GM12878 (cell line): Measurements from ENCODE around the gene OSBPL3. TPM values are rescaled to one million over a fixed set of nuclear protein-coding genes. Genes with fewer than 3 reads are reported as not detected.

Experiments used
- ATAC-seq: fragments of 200-7000 bp; cut with Tn5 transposase; 3 replicates; pipeline ENCODE4 v1.9.1; 2020; ENCODE audit warnings: mild to moderate bottlenecking, moderate library complexity
- BruUV-seq: library from RNA; stranded (reverse); fragments of 400-500 nt; replicated peaks from 2 replicates; lab custom pipeline; 2021; lab: Mats Ljungman, UMichigan
- CTCF ChIA-PET: fragments of 300-600 bp; sonication (Branson Sonifier 250); formaldehyde crosslinking; extraction: SDS; loops from one replicate; lab custom pipeline; 2021; ENCODE audit warnings: inconsistent platforms; lab: Yijun Ruan, JAX
- POLR2A ChIA-PET: fragments of 350-600 bp; formaldehyde crosslinking; extraction: SDS; loops from one replicate; lab custom pipeline; 2021; ENCODE audit warnings: inconsistent platforms; lab: Charles Lee
- RAD21 ChIA-PET: fragments of 300-600 bp; sonication (Branson Sonifier 250); formaldehyde crosslinking; loops from one replicate; lab custom pipeline; 2023; ENCODE audit warnings: antibody characterized with exemption; ENCODE audit not compliant: unreplicated experiment; lab: Charles Lee
- SMC1A ChIA-PET: fragments of 300-600 bp; sonication (Branson Sonifier 250); formaldehyde crosslinking; loops from one replicate; lab custom pipeline; 2023; ENCODE audit not compliant: unreplicated experiment, uncharacterized antibody; lab: Charles Lee
- DNase-seq: peaks from one replicate; pipeline ENCODE4 v3.0.0-alpha.2; 2011; ENCODE audit warnings: low read depth, low spot score
- FAIRE-seq: peaks from 3 replicates; lab custom pipeline; 2011; peaks lifted over from hg19 to GRCh38; lab: Jason Lieb, UNC
- H2AFZ ChIP-seq: 2 replicates; pipeline ENCODE4 v1.6.0; 2011; ENCODE audit warnings: low read depth, low read length, control low read depth; ENCODE audit not compliant: control insufficient read depth
- H3K27ac ChIP-seq: 2 replicates; pipeline ENCODE4 v1.5.1; 2011; ENCODE audit warnings: control low read depth; ENCODE audit not compliant: control insufficient read depth, insufficient read depth
- H3K27me3 ChIP-seq, 2 experiments: replicated peaks in 1 of 2; 2 replicates each; pipeline versions ENCODE4 v1.6.0 to v1.6.1; 2011; ENCODE audit warnings: low read length in 1 of 2; ENCODE audit not compliant: control insufficient read depth in 2 of 2, insufficient read depth in 2 of 2
- H3K36me3 ChIP-seq, 2 experiments: 2 replicates each; pipeline ENCODE4 v1.5.1; 2011; ENCODE audit warnings: low read length in 1 of 2; ENCODE audit not compliant: control insufficient read depth in 2 of 2, insufficient read depth in 2 of 2
- H3K4me1 ChIP-seq: 2 replicates; pipeline ENCODE4 v1.6.1; 2011; ENCODE audit warnings: mild to moderate bottlenecking, low read length, moderate library complexity, mixed read lengths; ENCODE audit not compliant: control insufficient read depth, insufficient read depth
- H3K4me2 ChIP-seq: 2 replicates; pipeline ENCODE4 v1.6.0; 2011; ENCODE audit warnings: control low read depth; ENCODE audit not compliant: control insufficient read depth, insufficient read depth
- H3K4me3 ChIP-seq: fragments of 200-600 bp; sonication (generic); 2 replicates; pipeline ENCODE4 v1.5.1; 2016
- H3K79me2 ChIP-seq: 2 replicates; pipeline ENCODE4 v1.6.0; 2011; ENCODE audit warnings: low read length; ENCODE audit not compliant: control insufficient read depth, insufficient read depth
- H3K9ac ChIP-seq: 2 replicates; pipeline ENCODE4 v1.8.0; 2011; ENCODE audit warnings: low read length, control low read depth, mixed read lengths; ENCODE audit not compliant: control insufficient read depth, insufficient read depth
- H3K9me3 ChIP-seq: replicated peaks from 3 replicates; pipeline ENCODE4 v1.5.1; 2011; ENCODE audit warnings: mild to moderate bottlenecking, low read length; ENCODE audit not compliant: control insufficient read depth, insufficient read depth
- H4K20me1 ChIP-seq: 2 replicates; pipeline ENCODE4 v1.6.0; 2011; ENCODE audit not compliant: control insufficient read depth, insufficient read depth
- NR2C2 ChIP-seq: IDR thresholded peaks from 2 replicates; pipeline ENCODE4 v1.6.1; 2011; ENCODE audit warnings: borderline replicate concordance, low read depth; ENCODE audit not compliant: control insufficient read depth, insufficient read length
- PML ChIP-seq: IDR thresholded peaks from 2 replicates; pipeline ENCODE4 v1.6.1; 2012; ENCODE audit warnings: low read length, inconsistent platforms
- REST ChIP-seq: IDR thresholded peaks from 2 replicates; pipeline ENCODE4 v1.6.1; 2012; ENCODE audit warnings: mild to moderate bottlenecking, low read depth, low read length
- RUNX3 ChIP-seq: IDR thresholded peaks from 2 replicates; pipeline ENCODE4 v1.6.1; 2012; ENCODE audit warnings: low read length, inconsistent platforms
- ZNF217 ChIP-seq: fragments of 450-650 bp; IDR thresholded peaks from 2 replicates; pipeline ENCODE4 v1.6.1; 2017; ENCODE audit warnings: antibody characterized with exemption, mild to moderate bottlenecking
- WGBS: methylation state at CpG from one replicate; pipeline ENCODE4 v1.1.6; 2016; ENCODE audit warnings: low lambda C conversion rate; ENCODE audit not compliant: insufficient replicate concordance, insufficient coverage; ENCODE audit errors: missing lambda C conversion rate; 5-methylcytosine and 5-hydroxymethylcytosine counted together
- in situ Hi-C: fragments of 300-500 bp; cut with MboI; formaldehyde crosslinking; loops from 9 replicates; pipeline ENCODE4 v1.14.3; 2018; ENCODE audit warnings: mixed read lengths
- intact Hi-C: fragments of 100-400 bp; cut with micrococcal nuclease; formaldehyde crosslinking; loops from one replicate; pipeline ENCODE4 v1.14.2; 2022; ENCODE audit not compliant: unreplicated experiment
- polyA plus RNA-seq, 11 experiments: library from polyadenylated mRNA; depleted of rRNA in 4 of 11; unstranded in 6 of 11; stranded (reverse) in 5 of 11; fragments of >200 nt; fragmentation: Nextera tagmentation in 4 of 11; fragmentation: Illumina TruSeq in 1 of 11; extraction: Ambion mirVana in 4 of 11; extraction: Trizol in 1 of 11; gene quantifications; 1 replicate in 1 of 11; 2 replicates in 10 of 11; pipeline versions ENCODE4 v1.2.1 to v1.2.3, GENCODE V29; 2011 to 2016; ENCODE audit warnings: inconsistent platforms in 2 of 11, missing spikeins in 2 of 11, low read depth in 1 of 11
- total RNA-seq, 4 experiments: library from RNA; depleted of rRNA in 3 of 4; stranded (reverse); fragments of >200 nt in 3 of 4; fragmentation: Illumina TruSeq in 1 of 4; extraction: Trizol in 1 of 4; gene quantifications; 2 replicates each; pipeline versions ENCODE4 v1.2.1 to v1.2.3, GENCODE V29; 2013 to 2021

The OSBPL3 gene
- total and polyA plus RNA-seq, 10 of the 15 experiments (the other 5 are each of a cell fraction or from before 2014, with no cell fraction given), result 6.1 to 46.6 (median 27.0) TPM

GRCh38 chr7:24829787-24830186 is 150.2 kb downstream of the OSBPL3 start (continued):
- TF ChIP-seq REST (no peak), NR2C2 (no peak)
- TF ChIP-seq, all 136 proteins: peak for 0

DNA sequence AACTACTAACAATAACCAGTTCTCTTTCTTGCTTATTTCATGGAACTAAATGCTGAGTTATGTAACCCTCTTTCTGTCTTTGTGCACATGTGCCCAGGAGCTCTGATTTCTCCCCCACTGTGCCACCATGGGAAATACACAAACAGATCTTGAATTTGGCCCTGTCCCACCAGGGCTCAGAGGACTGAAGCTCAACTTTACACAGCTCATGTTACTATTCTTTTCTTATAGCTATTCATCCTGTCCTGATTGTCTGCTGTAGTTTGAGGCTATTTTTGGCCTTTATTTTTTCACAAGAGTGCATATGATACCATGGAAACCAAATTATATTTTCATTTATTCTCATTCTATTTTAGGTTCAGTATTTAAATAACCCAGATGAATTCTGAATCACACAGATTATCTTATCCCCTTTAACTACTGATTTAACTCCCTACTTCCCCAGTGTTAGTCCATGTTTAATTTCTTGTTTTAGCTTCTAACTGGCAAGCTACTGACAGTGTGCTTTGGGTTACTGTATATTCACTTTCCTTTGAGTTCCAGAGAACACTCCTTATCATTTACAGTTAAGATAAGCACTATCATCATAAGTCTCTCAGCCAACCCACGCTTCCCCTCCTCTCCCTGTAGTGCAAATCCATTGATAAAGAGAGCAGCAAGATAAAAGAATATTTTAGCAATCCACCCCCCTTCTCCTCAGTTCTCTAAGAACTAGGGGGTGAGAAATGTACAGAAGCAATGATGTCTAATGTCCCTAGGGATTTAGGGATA is 150.9 kb downstream of the OSBPL3 start:
- H3K27ac ChIP-seq, result no peak overlapping the region
- peaks cover 0 to 13% of the 10 kb centered on the region in 2 experiments; a peak in 3 of 4 replicates for H3K36me3 ChIP-seq
- WGBS, result 100% methylated on average over 1 of the region's 1 CpG
- H3K9ac ChIP-seq, result no peak overlapping the region
- intact Hi-C loops, result no loop called here
- TF ChIP-seq RUNX3 (no peak), PML (no peak), ZNF217 (no peak)
- H3K4me1 ChIP-seq, result peaks cover 19% of the 10 kb centered on the region
- DNase-seq (no peak), FAIRE-seq (no peak), ATAC-seq (no peak)
- no TSS peak for BruUV-seq
- no peak overlapping the region for H3K4me3 ChIP-seq
- H3K9me3 ChIP-seq, result no peaks in the 10 kb centered on the region
- RAD21 ChIA-PET, result interaction anchor here (1.4 kb wide), 1 partner anchor 151 kb away, joined by 5 read pairs; the partner anchor contains the start of gene OSBPL3
- H2AFZ ChIP-seq, result no peak overlapping the region
- in situ Hi-C loops, result no loop called here
- SMC1A ChIA-PET, result interaction anchor here (0.6 to 9.0 kb wide), 4 partner anchors 8 to 123 kb away, joined by 3 to 103 read pairs (median 5); no protein-coding TSS in a partner anchor
- no peak overlapping the region for H3K4me2 ChIP-seq
- no peaks in the 10 kb centered on the region for H4K20me1 ChIP-seq
- CTCF ChIA-PET, result interaction anchor here (0.9 to 1.1 kb wide), 3 partner anchors 151 to 242 kb away, joined by 3 read pairs; partner anchors contain the start of gene OSBPL3
- no peaks in the 10 kb centered on the region for H3K27me3 ChIP-seq
- no peaks in the 10 kb centered on the region for H3K79me2 ChIP-seq
- POLR2A ChIA-PET, result interaction anchor here (1.2 kb wide), 1 partner anchor 49 kb away, joined by 3 read pairs; no protein-coding TSS in a partner anchor
